GM12878 (cell line): ENCODE results near the gene FRAS1. TPM values are rescaled to one million over a fixed set of nuclear protein-coding genes. Genes with fewer than 3 reads are reported as not detected.

ENCODE experiments used
- ATAC-seq: fragments of 200-7000 bp; cut with Tn5 transposase; 3 replicates; pipeline ENCODE4 v1.9.1; 2020; ENCODE audit warnings: mild to moderate bottlenecking, moderate library complexity
- BruUV-seq: library from RNA; stranded (reverse); fragments of 400-500 nt; replicated peaks from 2 replicates; lab custom pipeline; 2021; lab: Mats Ljungman, UMichigan
- CTCF ChIA-PET: fragments of 300-600 bp; sonication (Branson Sonifier 250); formaldehyde crosslinking; extraction: SDS; loops from one replicate; lab custom pipeline; 2021; ENCODE audit warnings: inconsistent platforms; lab: Yijun Ruan, JAX
- POLR2A ChIA-PET: fragments of 350-600 bp; formaldehyde crosslinking; extraction: SDS; loops from one replicate; lab custom pipeline; 2021; ENCODE audit warnings: inconsistent platforms; lab: Charles Lee
- RAD21 ChIA-PET: fragments of 300-600 bp; sonication (Branson Sonifier 250); formaldehyde crosslinking; loops from one replicate; lab custom pipeline; 2023; ENCODE audit warnings: antibody characterized with exemption; ENCODE audit not compliant: unreplicated experiment; lab: Charles Lee
- SMC1A ChIA-PET: fragments of 300-600 bp; sonication (Branson Sonifier 250); formaldehyde crosslinking; loops from one replicate; lab custom pipeline; 2023; ENCODE audit not compliant: unreplicated experiment, uncharacterized antibody; lab: Charles Lee
- DNase-seq: peaks from one replicate; pipeline ENCODE4 v3.0.0-alpha.2; 2011; ENCODE audit warnings: low read depth, low spot score
- FAIRE-seq: peaks from 3 replicates; lab custom pipeline; 2011; peaks lifted over from hg19 to GRCh38; lab: Jason Lieb, UNC
- H2AFZ ChIP-seq: 2 replicates; pipeline ENCODE4 v1.6.0; 2011; ENCODE audit warnings: low read depth, low read length, control low read depth; ENCODE audit not compliant: control insufficient read depth
- H3K27ac ChIP-seq: 2 replicates; pipeline ENCODE4 v1.5.1; 2011; ENCODE audit warnings: control low read depth; ENCODE audit not compliant: control insufficient read depth, insufficient read depth
- H3K27me3 ChIP-seq, 2 experiments: replicated peaks in 1 of 2; 2 replicates each; pipeline versions ENCODE4 v1.6.0 to v1.6.1; 2011; ENCODE audit warnings: low read length in 1 of 2; ENCODE audit not compliant: control insufficient read depth in 2 of 2, insufficient read depth in 2 of 2
- H3K36me3 ChIP-seq, 2 experiments: 2 replicates each; pipeline ENCODE4 v1.5.1; 2011; ENCODE audit warnings: low read length in 1 of 2; ENCODE audit not compliant: control insufficient read depth in 2 of 2, insufficient read depth in 2 of 2
- H3K4me1 ChIP-seq: 2 replicates; pipeline ENCODE4 v1.6.1; 2011; ENCODE audit warnings: mild to moderate bottlenecking, low read length, moderate library complexity, mixed read lengths; ENCODE audit not compliant: control insufficient read depth, insufficient read depth
- H3K4me2 ChIP-seq: 2 replicates; pipeline ENCODE4 v1.6.0; 2011; ENCODE audit warnings: control low read depth; ENCODE audit not compliant: control insufficient read depth, insufficient read depth
- H3K4me3 ChIP-seq: fragments of 200-600 bp; sonication (generic); 2 replicates; pipeline ENCODE4 v1.5.1; 2016
- H3K79me2 ChIP-seq: 2 replicates; pipeline ENCODE4 v1.6.0; 2011; ENCODE audit warnings: low read length; ENCODE audit not compliant: control insufficient read depth, insufficient read depth
- H3K9ac ChIP-seq: 2 replicates; pipeline ENCODE4 v1.8.0; 2011; ENCODE audit warnings: low read length, control low read depth, mixed read lengths; ENCODE audit not compliant: control insufficient read depth, insufficient read depth
- H3K9me3 ChIP-seq: replicated peaks from 3 replicates; pipeline ENCODE4 v1.5.1; 2011; ENCODE audit warnings: mild to moderate bottlenecking, low read length; ENCODE audit not compliant: control insufficient read depth, insufficient read depth
- H4K20me1 ChIP-seq: 2 replicates; pipeline ENCODE4 v1.6.0; 2011; ENCODE audit not compliant: control insufficient read depth, insufficient read depth
- ASH2L ChIP-seq: fragments of 300-600, 200-600 bp; sonication (generic); IDR thresholded peaks from 2 replicates; pipeline ENCODE4 v1.6.1; 2017; ENCODE audit warnings: low read depth, mild to moderate bottlenecking, borderline replicate concordance
- BACH1 ChIP-seq: fragments of 450-650 bp; IDR thresholded peaks from 2 replicates; pipeline ENCODE4 v1.6.1; 2017; ENCODE audit warnings: mild to moderate bottlenecking, borderline replicate concordance
- BMI1 ChIP-seq: fragments of 450-650 bp; IDR thresholded peaks from 2 replicates; pipeline ENCODE4 v1.6.1; 2016; ENCODE audit warnings: mild to moderate bottlenecking, moderate library complexity, borderline replicate concordance
- ESRRA ChIP-seq: IDR thresholded peaks from 2 replicates; pipeline ENCODE4 v1.6.1; 2012; ENCODE audit warnings: mild to moderate bottlenecking, low read length, improper control_type of control experiment
- HDAC6 ChIP-seq: fragments of 200-600 bp; sonication (generic); IDR thresholded peaks from one replicate; pipeline ENCODE4 v1.8.0; 2017; ENCODE audit warnings: antibody characterized with exemption; ENCODE audit not compliant: unreplicated experiment
- HDGF ChIP-seq: fragments of 450-650 bp; IDR thresholded peaks from 2 replicates; pipeline ENCODE4 v1.6.1; 2016; ENCODE audit warnings: antibody characterized with exemption
- IKZF2 ChIP-seq, 2 experiments: fragments of 450-650 bp; IDR thresholded peaks; 2 replicates each; pipeline ENCODE4 v1.6.1; 2017; ENCODE audit warnings: mild to moderate bottlenecking in 2 of 2, moderate library complexity in 2 of 2
- KDM1A ChIP-seq: fragments of 200-600 bp; sonication (generic); IDR thresholded peaks from 2 replicates; pipeline ENCODE4 v1.6.1; 2016; ENCODE audit warnings: borderline replicate concordance
- PAX5 ChIP-seq: IDR thresholded peaks from 2 replicates; pipeline ENCODE4 v1.6.1; 2011; ENCODE audit warnings: low read depth, low read length, borderline replicate concordance
- PAX8 ChIP-seq: fragments of 450-650 bp; IDR thresholded peaks from 2 replicates; pipeline ENCODE4 v1.6.1; 2017; ENCODE audit warnings: mild to moderate bottlenecking, moderate library complexity
- RAD51 ChIP-seq: fragments of 450-650 bp; IDR thresholded peaks from 2 replicates; pipeline ENCODE4 v1.6.1; 2016; ENCODE audit warnings: moderate library complexity, mild to moderate bottlenecking, inconsistent platforms
- RUNX3 ChIP-seq: IDR thresholded peaks from 2 replicates; pipeline ENCODE4 v1.6.1; 2012; ENCODE audit warnings: low read length, inconsistent platforms
- SMAD1 ChIP-seq: fragments of 450-650 bp; IDR thresholded peaks from 2 replicates; pipeline ENCODE4 v1.6.1; 2018; ENCODE audit warnings: mild to moderate bottlenecking, low read depth; ENCODE audit not compliant: partially characterized antibody
- SP1 ChIP-seq: IDR thresholded peaks from one replicate; pipeline ENCODE4 v1.6.1; 2011; ENCODE audit warnings: low read depth, low read length
- TBL1XR1 ChIP-seq: IDR thresholded peaks from 2 replicates; pipeline ENCODE4 v1.6.1; 2012; ENCODE audit warnings: low read depth, low read length, improper control_type of control experiment
- WGBS: methylation state at CpG from one replicate; pipeline ENCODE4 v1.1.6; 2016; ENCODE audit warnings: low lambda C conversion rate; ENCODE audit not compliant: insufficient replicate concordance, insufficient coverage; ENCODE audit errors: missing lambda C conversion rate; 5-methylcytosine and 5-hydroxymethylcytosine counted together
- in situ Hi-C: fragments of 300-500 bp; cut with MboI; formaldehyde crosslinking; loops from 9 replicates; pipeline ENCODE4 v1.14.3; 2018; ENCODE audit warnings: mixed read lengths
- intact Hi-C: fragments of 100-400 bp; cut with micrococcal nuclease; formaldehyde crosslinking; loops from one replicate; pipeline ENCODE4 v1.14.2; 2022; ENCODE audit not compliant: unreplicated experiment
- polyA plus RNA-seq, 11 experiments: library from polyadenylated mRNA; depleted of rRNA in 4 of 11; unstranded in 6 of 11; stranded (reverse) in 5 of 11; fragments of >200 nt; fragmentation: Nextera tagmentation in 4 of 11; fragmentation: Illumina TruSeq in 1 of 11; extraction: Ambion mirVana in 4 of 11; extraction: Trizol in 1 of 11; gene quantifications; 1 replicate in 1 of 11; 2 replicates in 10 of 11; pipeline versions ENCODE4 v1.2.1 to v1.2.3, GENCODE V29; 2011 to 2016; ENCODE audit warnings: inconsistent platforms in 2 of 11, missing spikeins in 2 of 11, low read depth in 1 of 11
- total RNA-seq, 4 experiments: library from RNA; depleted of rRNA in 3 of 4; stranded (reverse); fragments of >200 nt in 3 of 4; fragmentation: Illumina TruSeq in 1 of 4; extraction: Trizol in 1 of 4; gene quantifications; 2 replicates each; pipeline versions ENCODE4 v1.2.1 to v1.2.3, GENCODE V29; 2013 to 2021
- TF ChIP-seq, protein P1 (sequence below): fragments of 450-650 bp; IDR thresholded peaks from 2 replicates; pipeline ENCODE4 v1.6.1; 2017; ENCODE audit warnings: mild to moderate bottlenecking, low read depth, inconsistent platforms; ENCODE audit not compliant: poor library complexity, severe bottlenecking
- TF ChIP-seq, protein P2 (sequence below): fragments of 450-650 bp; IDR thresholded peaks from 2 replicates; pipeline ENCODE4 v1.6.1; 2016; ENCODE audit warnings: mild to moderate bottlenecking

The FRAS1 gene
- total and polyA plus RNA-seq, 10 of the 15 experiments (the other 5 are each of a cell fraction or from before 2014, with no cell fraction given), result 0.08 to 11.7 (median 0.20) TPM

DNA sequence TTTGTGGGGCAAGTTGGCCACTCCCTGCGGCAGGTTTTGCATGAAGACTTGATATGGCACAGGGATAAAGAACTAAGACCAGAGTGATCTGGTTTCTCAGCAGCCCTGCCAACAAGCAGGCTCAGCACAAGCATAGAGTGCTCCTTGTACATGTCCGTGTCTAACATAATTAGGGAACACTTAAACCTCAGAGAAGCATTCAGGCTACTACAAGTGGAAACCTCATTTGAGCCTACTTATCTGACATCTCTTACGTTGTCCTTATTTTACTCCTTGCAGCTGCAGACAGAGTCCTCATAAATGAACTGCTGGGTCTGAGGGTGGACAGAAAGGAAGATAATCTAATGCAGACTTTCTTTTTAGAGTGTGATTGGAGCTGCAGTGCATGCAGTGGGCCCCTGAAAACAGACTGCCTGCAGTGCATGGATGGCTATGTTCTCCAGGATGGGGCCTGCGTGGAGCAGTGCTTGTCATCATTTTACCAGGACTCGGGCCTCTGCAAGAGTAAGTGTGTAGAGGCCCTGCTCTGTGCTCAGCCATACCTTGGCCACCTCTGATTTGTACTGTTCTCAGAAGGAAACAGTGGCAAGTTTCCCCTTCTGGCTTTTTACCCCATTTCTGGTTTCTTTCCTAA lies 315.3 kb downstream of the FRAS1 start:
- H3K4me2 ChIP-seq, result no peak overlapping the region
- RAD21 ChIA-PET, result no interaction called here
- TF ChIP-seq ASH2L, result no peak
- no peak for TF ChIP-seq PAX8
- no peak for TF ChIP-seq SP1
- no peak for TF ChIP-seq PAX5
- no peak for TF ChIP-seq ESRRA
- no peak for TF ChIP-seq HDAC6
- no peaks in the 10 kb centered on the region for H3K36me3 ChIP-seq
- H3K9me3 ChIP-seq, result no peaks in the 10 kb centered on the region
- no peak overlapping the region for H3K9ac ChIP-seq
- ATAC-seq, result no peak
- no peak for FAIRE-seq
- no peak overlapping the region for H3K27ac ChIP-seq
- SMC1A ChIA-PET, result interaction anchor here (0.6 to 1.1 kb wide), 2 partner anchors 12 to 492 kb away, joined by 3 read pairs; no protein-coding TSS in a partner anchor
- no peak for DNase-seq
- H3K79me2 ChIP-seq, result no peaks in the 10 kb centered on the region
- no peak overlapping the region for H2AFZ ChIP-seq
- WGBS, result 20% methylated on average over 5 of the region's 5 CpGs
- intact Hi-C loops (no loop called here), in situ Hi-C loops (no loop called here)
- CTCF ChIA-PET, result interaction anchor here (0.5 kb wide), 1 partner anchor 1182 kb away, joined by 4 read pairs; no protein-coding TSS in a partner anchor
- H3K4me3 ChIP-seq, result no peak overlapping the region
- BruUV-seq, result no TSS peak
- no peaks in the 10 kb centered on the region for H3K27me3 ChIP-seq
- H4K20me1 ChIP-seq, result no peaks in the 10 kb centered on the region
- POLR2A ChIA-PET, result no interaction called here
- H3K4me1 ChIP-seq, result no peaks in the 10 kb centered on the region

DNA sequence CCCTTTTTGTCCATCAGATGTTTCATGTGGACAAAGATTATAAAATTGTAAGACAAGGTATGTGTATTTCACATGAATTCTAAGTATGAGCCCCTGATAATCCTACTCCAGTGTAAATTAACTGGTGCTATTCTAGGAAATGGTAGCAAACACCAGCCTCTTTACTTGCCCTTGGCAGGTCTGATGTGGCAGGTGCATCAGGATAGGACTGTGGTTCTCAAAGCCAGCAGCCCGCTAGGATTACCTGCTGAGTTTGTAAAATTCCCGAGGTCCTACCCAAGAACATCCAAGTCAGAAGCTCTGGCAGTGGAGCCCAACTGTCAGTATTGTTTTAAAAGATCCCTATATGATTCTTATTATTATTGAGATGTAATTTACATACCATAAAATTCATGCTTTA lies 320.4 kb downstream of the FRAS1 start:
- BruUV-seq, result no TSS peak
- ATAC-seq, result no peak
- CTCF ChIA-PET, result no interaction called here
- TF ChIP-seq, protein P1, sequence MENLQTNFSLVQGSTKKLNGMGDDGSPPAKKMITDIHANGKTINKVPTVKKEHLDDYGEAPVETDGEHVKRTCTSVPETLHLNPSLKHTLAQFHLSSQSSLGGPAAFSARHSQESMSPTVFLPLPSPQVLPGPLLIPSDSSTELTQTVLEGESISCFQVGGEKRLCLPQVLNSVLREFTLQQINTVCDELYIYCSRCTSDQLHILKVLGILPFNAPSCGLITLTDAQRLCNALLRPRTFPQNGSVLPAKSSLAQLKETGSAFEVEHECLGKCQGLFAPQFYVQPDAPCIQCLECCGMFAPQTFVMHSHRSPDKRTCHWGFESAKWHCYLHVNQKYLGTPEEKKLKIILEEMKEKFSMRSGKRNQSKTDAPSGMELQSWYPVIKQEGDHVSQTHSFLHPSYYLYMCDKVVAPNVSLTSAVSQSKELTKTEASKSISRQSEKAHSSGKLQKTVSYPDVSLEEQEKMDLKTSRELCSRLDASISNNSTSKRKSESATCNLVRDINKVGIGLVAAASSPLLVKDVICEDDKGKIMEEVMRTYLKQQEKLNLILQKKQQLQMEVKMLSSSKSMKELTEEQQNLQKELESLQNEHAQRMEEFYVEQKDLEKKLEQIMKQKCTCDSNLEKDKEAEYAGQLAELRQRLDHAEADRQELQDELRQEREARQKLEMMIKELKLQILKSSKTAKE, result no peak
- no peak for TF ChIP-seq BMI1
- no peak for TF ChIP-seq BACH1
- TF ChIP-seq TBL1XR1, result no peak
- TF ChIP-seq, protein P2, sequence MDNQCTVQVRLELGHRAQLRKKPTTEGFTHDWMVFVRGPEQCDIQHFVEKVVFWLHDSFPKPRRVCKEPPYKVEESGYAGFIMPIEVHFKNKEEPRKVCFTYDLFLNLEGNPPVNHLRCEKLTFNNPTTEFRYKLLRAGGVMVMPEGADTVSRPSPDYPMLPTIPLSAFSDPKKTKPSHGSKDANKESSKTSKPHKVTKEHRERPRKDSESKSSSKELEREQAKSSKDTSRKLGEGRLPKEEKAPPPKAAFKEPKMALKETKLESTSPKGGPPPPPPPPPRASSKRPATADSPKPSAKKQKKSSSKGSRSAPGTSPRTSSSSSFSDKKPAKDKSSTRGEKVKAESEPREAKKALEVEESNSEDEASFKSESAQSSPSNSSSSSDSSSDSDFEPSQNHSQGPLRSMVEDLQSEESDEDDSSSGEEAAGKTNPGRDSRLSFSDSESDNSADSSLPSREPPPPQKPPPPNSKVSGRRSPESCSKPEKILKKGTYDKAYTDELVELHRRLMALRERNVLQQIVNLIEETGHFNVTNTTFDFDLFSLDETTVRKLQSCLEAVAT, result no peak
- TF ChIP-seq RAD51, result no peak
- no peak for TF ChIP-seq RUNX3
- TF ChIP-seq IKZF2 (IDR thresholded peaks at IDR 0.05), result no peak
- no peak for TF ChIP-seq KDM1A
- no peak for TF ChIP-seq HDGF
- no peak for TF ChIP-seq SMAD1

More for the DNA sequence above, 320.4 kb downstream of the FRAS1 start:
- Histone ChIP-seq H3K27ac (no peak overlapping the region), H2AFZ (no peak overlapping the region), H3K9me3 (no peaks in the 10 kb centered on the region), H3K9ac (no peak overlapping the region), H3K27me3 (no peaks in the 10 kb centered on the region), H3K4me1 (no peaks in the 10 kb centered on the region), H3K4me3 (no peak overlapping the region), H3K4me2 (no peak overlapping the region), H3K79me2 (no peaks in the 10 kb centered on the region), H3K36me3 (no peaks in the 10 kb centered on the region), H4K20me1 (no peaks in the 10 kb centered on the region)
- 45% methylated on average over 2 of the region's 2 CpGs for WGBS
- in situ Hi-C loops (no loop called here), intact Hi-C loops (no loop called here)
- no peak for DNase-seq
- ChIA-PET RAD21 (no interaction called here), POLR2A (no interaction called here), SMC1A (no interaction called here)
- FAIRE-seq, result no peak
